NCI-H1436 treated with DMSO at 0.1 percent for 48 hours (cell line): ENCODE measurements around the gene CKLF.
"Not testable (repeated sequence)": the region's sequence is repeated elsewhere in the genome, so short reads cannot be mapped to it uniquely, and the experiment has no call there.

Source experiments
- DNase-seq: peaks from one replicate; lab custom pipeline; 2025; lab: John Stamatoyannopoulos, UW

The CKLF gene

DNA sequence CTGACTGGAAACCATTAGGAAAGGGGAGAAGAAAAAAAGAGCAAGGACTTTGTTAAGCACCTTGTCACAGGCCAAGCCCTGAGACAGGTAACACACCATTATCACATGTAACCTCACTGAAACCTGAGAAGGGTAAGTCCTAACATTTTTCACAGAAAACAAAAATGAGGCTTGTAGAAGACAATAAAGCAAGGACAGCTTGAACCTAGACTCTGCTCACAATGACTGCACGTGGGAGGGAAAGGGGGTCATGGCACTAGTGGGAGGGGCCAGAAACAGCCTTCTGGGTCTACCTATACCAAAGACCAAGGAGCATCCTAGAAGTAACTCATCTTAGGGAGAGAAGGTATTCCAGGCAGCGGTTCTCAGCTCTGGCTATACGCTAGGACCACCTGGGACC, 10.0 kb upstream of the CKLF start:
- DNase-seq = no peak

GRCh38 chr16:66543541-66543940, 8.8 kb upstream of the CKLF start:
- DNase-seq = no peak

DNA sequence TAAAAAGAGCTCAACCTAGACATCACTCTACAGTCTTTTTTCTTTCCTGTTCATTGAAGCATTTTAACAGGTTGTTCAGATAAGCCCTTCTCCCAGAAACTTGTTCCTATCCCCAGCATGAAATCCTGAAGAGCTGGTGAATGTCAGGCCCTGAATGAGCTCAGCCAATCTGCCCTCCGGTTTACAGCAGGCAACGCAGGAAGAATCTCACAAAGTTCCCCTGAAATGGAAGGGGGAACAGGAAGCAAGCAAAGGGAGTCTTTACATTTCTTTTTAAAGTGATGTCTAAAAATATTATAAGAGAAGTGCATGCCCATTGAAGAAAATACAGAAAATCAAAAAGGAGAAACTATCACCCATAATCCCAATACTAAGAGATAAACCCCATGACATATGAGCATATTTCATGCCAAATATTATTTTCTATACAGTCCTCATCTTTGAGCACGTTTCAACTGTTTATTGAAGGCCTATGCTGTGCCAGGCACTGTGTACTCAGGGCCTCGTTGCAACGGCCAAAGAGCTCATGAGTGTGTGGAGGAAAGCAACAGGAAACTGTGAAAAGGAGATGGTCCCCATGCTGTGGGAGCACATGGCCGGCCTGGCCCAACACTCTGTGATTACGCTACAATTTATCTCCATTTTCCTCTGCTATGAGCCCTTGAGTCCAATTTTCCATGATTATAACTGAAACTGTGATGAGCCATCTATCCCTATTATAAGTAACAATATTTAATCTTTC, 8.2 kb upstream of the CKLF start:
- no peak for DNase-seq

GRCh38 chr16:66547101-66547989, 5.0 kb upstream of the CKLF start:
- DNase-seq = no peak

- no peak for DNase-seq
These were observed 4.3 kb upstream of the CKLF start for GRCh38 chr16:66548068-66548467.

- no peak for DNase-seq
These were observed 3.5 kb upstream of the CKLF start for GRCh38 chr16:66548868-66549267.

DNA sequence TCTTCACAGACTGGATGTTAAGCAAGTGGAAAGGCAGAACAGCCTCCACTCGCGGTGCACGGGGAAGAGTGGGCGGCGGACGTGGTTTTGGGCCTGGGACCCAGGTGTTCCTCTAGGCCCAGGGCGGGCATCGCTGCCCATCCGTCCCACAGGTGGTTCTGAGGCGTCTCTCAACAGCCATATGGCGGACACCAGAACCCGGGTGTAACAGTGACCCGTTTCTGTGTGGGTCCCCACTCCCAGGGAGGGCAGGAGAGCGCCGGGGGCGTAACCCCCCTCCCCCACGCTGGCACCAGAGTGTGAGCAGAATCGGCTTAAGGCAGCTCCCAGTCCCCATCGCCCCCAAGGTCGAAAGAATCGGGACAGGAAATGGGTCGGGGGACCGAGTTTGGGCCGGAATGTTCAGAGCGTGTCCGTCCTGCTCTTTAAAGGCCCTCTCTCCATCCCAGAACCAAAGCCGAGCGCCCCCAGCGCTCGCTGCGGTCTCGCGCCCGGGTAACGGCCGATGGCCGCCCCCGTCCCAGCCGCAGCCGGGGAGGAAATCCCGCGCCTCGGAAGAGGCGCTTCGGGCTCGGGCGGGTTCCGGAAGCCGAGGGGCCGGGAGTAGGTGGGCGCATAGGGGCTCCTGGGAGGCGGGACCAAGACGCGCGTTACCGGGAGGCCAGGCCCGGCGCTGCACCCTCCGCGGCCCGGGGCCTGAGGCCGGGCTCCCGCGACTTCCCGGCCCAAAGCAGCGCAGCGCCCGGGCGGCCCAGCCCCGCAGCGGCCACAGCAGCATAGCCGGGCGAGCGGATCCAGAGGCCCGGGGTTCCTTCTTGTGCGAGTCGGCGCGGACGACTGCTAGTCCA, 2.9 kb upstream of the CKLF start, which contains the start of gene TK2:
Gene TK2, minus strand, starts transcription at position 839 of the 848 bp plus-strand sequence. Its CDS starts 61 bp downstream, at position 778.
- no peak for DNase-seq

DNA sequence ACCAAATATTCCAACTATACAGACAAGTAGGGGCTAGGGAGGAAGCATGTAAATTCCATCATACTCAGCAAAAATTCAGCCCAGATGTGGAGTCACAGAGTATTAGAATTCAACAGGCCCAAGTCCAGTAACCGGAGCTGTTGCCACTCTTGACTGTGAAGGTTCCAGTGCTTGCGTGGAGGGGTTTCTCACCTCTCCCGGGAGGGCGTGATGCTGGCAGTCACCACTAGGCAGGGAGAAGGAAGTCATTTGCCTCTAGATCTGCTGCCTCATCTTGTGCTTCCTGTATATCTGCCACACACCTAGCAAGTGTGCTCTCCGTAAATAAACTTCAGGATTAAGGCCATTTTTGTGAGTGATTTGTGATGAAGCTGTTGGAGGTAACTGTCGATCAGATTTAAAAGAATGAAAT, 1.0 kb upstream of the CKLF start:
- DNase-seq = peak; percentile 11

DNA sequence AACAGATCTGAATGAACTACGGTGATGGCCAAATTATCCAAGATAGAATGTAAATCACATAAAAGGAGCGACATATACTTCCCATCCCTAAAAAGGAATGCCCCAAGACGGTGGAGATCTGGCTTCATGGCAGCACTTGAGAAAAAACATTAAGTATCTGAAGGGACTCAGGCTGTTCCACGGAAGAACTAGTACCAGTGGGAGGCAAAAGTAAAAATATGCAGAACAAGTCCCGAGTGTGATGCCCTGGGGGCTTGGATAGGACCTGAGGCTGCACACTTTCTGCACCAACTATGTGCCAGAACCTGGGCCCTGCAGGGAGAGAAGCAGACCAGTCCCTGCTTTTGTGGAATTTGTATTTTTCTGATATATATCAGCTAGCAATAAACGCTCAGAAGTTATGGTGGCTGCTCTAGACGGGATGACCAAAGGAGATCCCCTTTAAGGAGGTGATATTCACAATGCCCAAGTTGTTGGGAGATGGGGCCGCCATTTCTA, 539 bp upstream of the CKLF start:
- DNase-seq = no peak

DNA sequence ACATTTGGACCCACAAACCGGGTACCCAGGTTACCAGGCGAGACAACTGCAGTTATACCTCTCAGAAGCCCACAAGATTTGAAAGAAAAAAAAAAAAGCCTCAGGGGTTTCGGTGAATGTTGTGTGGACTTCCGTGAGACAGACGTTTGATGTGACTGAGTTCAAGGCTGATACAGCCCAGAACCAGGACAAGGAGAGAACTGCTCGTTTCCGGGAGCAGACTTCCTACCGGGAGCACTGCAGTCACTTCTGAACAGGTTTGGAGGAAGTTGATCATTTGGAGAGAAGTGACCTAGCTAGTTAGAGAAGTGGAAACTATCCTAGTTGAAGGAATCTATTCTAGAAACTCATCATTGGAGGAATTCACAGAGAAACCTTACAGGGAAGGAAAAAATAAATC, 847 bp downstream of the CKLF start:
- DNase-seq = no peak

DNA sequence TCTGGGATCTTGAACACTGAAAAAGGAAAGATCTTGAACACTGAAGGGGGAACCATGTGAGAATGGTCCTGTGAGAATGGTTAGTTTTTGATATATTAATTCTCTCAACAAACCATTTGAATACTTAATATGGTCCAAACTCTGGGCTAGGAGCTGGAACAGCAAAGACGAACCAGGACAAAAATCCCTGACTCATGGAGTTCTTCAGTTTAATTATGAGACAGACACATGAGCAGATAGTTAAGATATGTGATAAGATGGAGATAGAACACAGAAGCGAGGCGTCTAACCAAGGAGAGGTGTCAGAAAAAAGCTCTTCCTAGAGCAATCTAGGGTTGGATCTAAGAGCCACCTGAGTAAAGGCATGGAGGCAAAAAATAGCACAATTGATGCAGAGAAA, 1.6 kb downstream of the CKLF start:
- DNase-seq = no peak

DNA sequence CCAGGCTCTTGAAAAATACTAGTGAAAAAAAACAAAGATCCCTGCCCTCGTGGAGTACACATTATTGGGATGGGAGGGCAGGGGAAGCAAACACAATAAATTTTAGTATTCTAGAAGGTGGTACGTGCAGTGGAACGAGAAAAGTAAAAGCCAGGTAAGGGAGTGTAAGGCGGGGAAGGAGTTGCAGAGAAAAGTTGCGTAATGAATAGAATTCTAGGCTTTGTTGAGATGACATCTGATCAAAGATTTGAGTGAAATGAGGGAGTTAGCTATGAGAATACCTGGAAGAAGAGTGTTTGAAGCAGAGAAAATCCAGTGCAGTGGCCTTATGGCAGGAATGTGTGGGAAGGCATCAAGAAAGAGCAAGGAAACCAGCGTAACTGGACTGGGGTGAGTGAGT, 2.1 kb downstream of the CKLF start:
- DNase-seq = no peak

- no peak for DNase-seq
These were observed 7.7 kb downstream of the CKLF start for GRCh38 chr16:66560107-66560506.

- no peak for DNase-seq
These were observed 9.2 kb downstream of the CKLF start for GRCh38 chr16:66561381-66562080.

DNA sequence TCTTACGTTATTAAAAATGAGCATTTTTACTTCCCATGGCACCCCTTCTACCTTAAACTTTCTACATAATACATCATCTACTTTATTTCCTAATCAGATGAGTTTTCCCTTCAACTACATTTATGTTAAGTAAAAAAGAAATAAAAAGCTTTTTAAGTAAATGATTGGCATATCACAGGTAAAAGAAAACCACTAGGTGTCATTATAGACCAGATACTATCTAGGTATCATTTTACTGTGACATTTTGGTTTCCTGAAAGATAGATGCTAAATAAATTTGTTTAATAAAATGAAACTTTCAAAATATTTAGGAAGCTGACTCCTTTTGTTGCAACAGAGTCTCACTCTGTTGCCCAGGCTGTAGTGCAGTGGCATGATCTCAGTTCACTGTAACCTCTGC, 10.0 kb downstream of the CKLF start:
- DNase-seq = no peak

DNA sequence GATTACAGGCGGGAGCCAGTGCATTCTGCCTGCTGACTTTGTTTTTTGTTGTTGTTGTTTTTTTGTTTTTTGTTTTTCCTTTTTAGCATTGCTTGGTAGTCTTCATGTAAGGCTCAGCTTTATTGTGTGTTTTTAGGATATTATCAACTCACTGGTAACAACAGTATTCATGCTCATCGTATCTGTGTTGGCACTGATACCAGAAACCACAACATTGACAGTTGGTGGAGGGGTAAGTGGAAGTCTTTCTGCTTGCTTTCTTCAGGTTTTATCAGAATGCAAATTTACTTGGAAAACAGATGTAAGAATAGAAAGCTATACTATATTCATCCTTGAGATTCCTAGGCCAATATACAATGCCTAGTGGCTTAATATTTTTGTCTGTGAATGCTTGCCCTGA, 10.6 kb downstream of the CKLF start:
- no peak for DNase-seq

DNA sequence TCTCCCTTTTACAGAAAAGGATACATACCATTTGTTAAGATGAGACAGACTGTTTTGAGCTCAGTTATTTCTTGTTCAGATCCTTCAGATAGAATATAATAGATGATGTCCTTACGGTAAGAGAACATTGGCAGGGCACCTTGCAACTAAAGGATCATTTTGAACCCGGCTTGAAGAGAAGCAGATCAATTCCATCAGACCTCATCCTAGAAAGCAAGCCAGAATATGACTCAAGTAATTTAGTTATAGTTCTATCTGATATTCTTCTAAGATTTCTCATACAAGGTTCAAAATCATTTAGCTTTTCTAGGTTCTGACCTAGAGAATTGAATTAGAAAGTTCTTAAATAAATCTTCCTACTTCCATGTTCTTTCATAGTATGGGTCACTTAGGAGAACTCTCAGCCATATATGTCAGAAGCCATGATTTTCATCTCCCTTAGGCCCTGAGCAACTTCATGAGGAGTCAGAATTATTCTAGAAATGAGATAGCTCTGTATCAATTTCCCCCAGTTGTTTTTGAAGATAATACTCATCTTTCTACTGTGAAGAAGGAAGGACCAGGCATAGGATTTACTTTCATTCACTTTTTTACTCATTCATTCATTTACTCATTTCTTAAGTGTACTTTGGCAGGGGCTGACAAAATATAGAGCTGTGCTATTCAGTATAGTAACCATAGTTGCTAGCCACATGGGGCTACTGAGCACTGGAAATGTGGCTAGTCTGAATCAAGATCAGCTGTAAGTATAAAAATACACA, 11.4 kb downstream of the CKLF start:
- no peak for DNase-seq

DNA sequence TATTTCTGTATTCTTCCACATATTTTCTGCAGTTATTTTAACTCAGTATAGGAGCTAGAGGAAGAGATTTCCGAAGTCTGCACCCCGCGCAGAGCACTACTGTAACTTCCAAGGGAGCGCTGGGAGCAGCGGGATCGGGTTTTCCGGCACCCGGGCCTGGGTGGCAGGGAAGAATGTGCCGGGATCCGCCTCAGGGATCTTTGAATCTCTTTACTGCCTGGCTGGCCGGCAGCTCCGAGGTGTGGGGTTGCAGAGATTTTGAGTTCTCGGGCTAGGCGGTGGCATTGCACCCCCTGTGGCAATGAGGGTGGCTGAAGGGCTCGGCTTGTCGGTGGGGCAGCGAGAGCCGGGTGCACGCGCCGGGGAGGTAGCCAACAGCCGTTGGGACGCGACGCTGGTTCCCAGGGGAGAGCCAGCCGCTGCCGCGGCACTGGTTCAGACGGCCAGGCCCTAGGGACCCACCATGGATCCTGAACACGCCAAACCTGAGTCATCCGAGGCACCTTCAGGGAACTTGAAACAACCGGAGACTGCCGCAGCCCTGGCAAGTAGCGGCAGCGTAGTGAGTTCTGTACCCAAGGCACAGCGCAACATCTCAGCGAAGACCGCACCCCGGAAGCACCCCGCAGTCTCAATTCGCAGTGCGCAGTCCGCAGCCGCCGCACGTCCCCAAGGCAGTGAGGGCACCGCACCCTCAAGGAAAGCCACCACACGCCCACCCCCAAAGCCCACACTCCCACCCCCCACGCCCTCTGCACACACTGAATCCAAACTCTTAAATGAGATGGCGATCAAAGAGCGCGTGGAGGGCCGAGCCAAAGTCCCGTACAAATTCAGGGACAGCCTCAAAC, 13.9 kb downstream of the CKLF start, which contains the start of gene CMTM1:
Gene CMTM1, plus strand, starts transcription at position 389 of the 851 bp plus-strand sequence. Its CDS starts 75 bp downstream, at position 464.
- no peak for DNase-seq

DNA sequence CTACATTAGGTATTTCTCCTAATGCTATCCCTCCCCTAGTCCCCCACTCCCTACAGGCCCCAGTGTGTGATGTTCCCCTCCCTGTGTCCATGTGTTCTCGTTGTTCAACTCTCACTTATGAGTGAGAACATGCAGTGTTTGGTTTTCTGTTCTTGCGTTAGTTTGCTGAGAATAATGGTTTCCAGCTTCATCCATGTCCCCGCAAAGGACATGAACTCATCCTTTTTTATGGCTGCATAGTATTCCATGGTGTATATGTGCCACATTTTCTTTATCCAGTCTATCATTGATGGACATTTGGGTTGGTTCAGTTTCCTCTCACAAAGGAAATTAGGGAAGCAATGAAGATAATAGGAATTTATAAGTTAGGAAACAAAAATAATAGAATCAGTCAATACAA, 14.9 kb downstream of the CKLF start:
- DNase-seq = not testable (repeated sequence)

DNA sequence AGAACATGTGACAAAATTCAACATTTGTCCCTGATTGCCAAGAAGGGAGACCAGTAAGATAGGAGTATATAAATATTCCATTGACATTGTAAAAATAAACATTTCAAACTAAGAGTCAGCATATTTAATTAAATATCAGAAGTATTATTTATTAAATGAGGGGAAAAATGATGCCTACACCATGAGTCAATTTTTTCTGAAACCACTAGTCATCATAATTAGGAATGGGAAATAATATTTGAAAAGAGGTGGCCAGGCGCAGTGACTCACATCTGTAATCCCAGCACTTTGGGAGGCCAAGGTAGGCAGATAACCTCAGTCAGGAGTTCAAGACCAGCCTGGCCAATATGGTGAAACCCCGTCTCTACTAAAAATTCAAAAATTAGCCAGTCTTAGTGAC, 16.0 kb downstream of the CKLF start:
- DNase-seq = no peak
